Measurements from ENCODE around the gene SYTL3.

GRCh38 chr6:158705386-158706126, 55.7 kb downstream of the SYTL3 start:
- TF ChIP-seq CTCF (IDR thresholded peaks at IDR 0.05; ENCODE audit: low read length) (no peak), EZH2 (IDR thresholded peaks at IDR 0.05; ENCODE audit: borderline replicate concordance, low read length) (no peak)
